Measurements from ENCODE around the gene PDE9A. TPM values are rescaled to one million over a fixed set of nuclear protein-coding genes. Genes with fewer than 3 reads are reported as not detected.

Gene PDE9A
- total RNA-seq, 1 donor from 2014 or later = 27.4 TPM

GRCh38 chr21:42755766-42756579 is 102.6 kb downstream of the PDE9A start:
- no peaks in the 10 kb centered on the region for H3K27me3 Mint-ChIP-seq (ENCODE audit: low read depth)
- TF ChIP-seq, protein P1, sequence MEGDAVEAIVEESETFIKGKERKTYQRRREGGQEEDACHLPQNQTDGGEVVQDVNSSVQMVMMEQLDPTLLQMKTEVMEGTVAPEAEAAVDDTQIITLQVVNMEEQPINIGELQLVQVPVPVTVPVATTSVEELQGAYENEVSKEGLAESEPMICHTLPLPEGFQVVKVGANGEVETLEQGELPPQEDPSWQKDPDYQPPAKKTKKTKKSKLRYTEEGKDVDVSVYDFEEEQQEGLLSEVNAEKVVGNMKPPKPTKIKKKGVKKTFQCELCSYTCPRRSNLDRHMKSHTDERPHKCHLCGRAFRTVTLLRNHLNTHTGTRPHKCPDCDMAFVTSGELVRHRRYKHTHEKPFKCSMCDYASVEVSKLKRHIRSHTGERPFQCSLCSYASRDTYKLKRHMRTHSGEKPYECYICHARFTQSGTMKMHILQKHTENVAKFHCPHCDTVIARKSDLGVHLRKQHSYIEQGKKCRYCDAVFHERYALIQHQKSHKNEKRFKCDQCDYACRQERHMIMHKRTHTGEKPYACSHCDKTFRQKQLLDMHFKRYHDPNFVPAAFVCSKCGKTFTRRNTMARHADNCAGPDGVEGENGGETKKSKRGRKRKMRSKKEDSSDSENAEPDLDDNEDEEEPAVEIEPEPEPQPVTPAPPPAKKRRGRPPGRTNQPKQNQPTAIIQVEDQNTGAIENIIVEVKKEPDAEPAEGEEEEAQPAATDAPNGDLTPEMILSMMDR (IDR thresholded peaks at IDR 0.05; ENCODE audit: unreplicated experiment) = no peak
- no peak for DNase-seq (ENCODE audit: low spot score in 2 of 2, unreplicated experiment in 2 of 2)
- H3K27ac Mint-ChIP-seq = no peak overlapping the region
- H3K9me3 Mint-ChIP-seq = no peaks in the 10 kb centered on the region
- H3K4me1 Mint-ChIP-seq = no peaks in the 10 kb centered on the region
- peaks cover 13% of the 10 kb centered on the region for H3K36me3 Mint-ChIP-seq
- no peak overlapping the region for H3K4me3 Mint-ChIP-seq

GRCh38 chr21:42756580-42757250 is 103.3 kb downstream of the PDE9A start:
- Mint-ChIP-seq H3K27ac (no peak overlapping the region), H3K4me3 (no peak overlapping the region), H3K4me1 (no peaks in the 10 kb centered on the region), H3K27me3 (ENCODE audit: low read depth) (no peaks in the 10 kb centered on the region), H3K36me3 (peaks cover 13% of the 10 kb centered on the region), H3K9me3 (no peaks in the 10 kb centered on the region)
- DNase-seq (ENCODE audit: low spot score in 2 of 2, unreplicated experiment in 2 of 2) = no peak
- TF ChIP-seq, protein P1 (IDR thresholded peaks at IDR 0.05; ENCODE audit: unreplicated experiment) = no peak

DNA sequence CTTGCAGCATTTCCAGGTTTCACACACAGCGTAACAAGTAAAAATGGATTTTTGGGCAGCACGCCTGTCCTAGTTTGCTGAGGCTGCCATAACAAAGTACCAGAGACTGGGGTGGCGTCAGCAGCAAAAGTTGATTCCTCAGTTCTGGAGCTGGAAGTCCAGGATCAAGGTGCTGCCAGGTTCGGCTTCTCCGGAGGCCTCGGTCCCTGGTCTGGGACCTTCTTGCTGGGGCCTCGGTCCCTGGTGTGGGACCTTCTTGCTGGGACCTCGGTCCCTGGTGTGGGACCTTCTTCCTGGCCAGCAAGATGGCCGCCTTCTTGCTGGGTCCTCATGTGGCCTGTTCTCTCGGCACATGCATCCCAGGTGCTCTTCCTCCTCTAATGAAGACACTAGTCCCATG is 104.0 kb downstream of the PDE9A start:
- no peaks in the 10 kb centered on the region for H3K27me3 Mint-ChIP-seq (ENCODE audit: low read depth)
- TF ChIP-seq, protein P1 (IDR thresholded peaks at IDR 0.05; ENCODE audit: unreplicated experiment) = no peak
- no peak for DNase-seq (ENCODE audit: low spot score in 2 of 2, unreplicated experiment in 2 of 2)
- H3K27ac Mint-ChIP-seq = no peak overlapping the region
- H3K4me1 Mint-ChIP-seq = no peaks in the 10 kb centered on the region
- no peak overlapping the region for H3K4me3 Mint-ChIP-seq
- H3K36me3 Mint-ChIP-seq = peaks cover 19% of the 10 kb centered on the region
- no peaks in the 10 kb centered on the region for H3K9me3 Mint-ChIP-seq

GRCh38 chr21:42757826-42758655 is 104.6 kb downstream of the PDE9A start:
- no peak overlapping the region for H3K4me3 Mint-ChIP-seq
- H3K4me1 Mint-ChIP-seq = no peaks in the 10 kb centered on the region
- peaks cover 16% of the 10 kb centered on the region for H3K36me3 Mint-ChIP-seq
- DNase-seq (ENCODE audit: low spot score in 2 of 2, unreplicated experiment in 2 of 2) = no peak
- no peaks in the 10 kb centered on the region for H3K9me3 Mint-ChIP-seq
- TF ChIP-seq, protein P1 (IDR thresholded peaks at IDR 0.05; ENCODE audit: unreplicated experiment) = no peak
- no peaks in the 10 kb centered on the region for H3K27me3 Mint-ChIP-seq (ENCODE audit: low read depth)
- no peak overlapping the region for H3K27ac Mint-ChIP-seq

GRCh38 chr21:42758721-42759593 is 105.5 kb downstream of the PDE9A start:
- TF ChIP-seq, protein P1 (IDR thresholded peaks at IDR 0.05; ENCODE audit: unreplicated experiment) = no peak

More at GRCh38 chr21:42758721-42759593, 105.5 kb downstream of the PDE9A start:
- peaks cover 16% of the 10 kb centered on the region for H3K36me3 Mint-ChIP-seq
- no peaks in the 10 kb centered on the region for H3K4me1 Mint-ChIP-seq
- H3K4me3 Mint-ChIP-seq = no peak overlapping the region
- no peaks in the 10 kb centered on the region for H3K27me3 Mint-ChIP-seq (ENCODE audit: low read depth)
- no peak for DNase-seq (ENCODE audit: low spot score in 2 of 2, unreplicated experiment in 2 of 2)
- no peak overlapping the region for H3K27ac Mint-ChIP-seq
- H3K9me3 Mint-ChIP-seq = no peaks in the 10 kb centered on the region

Data from mesothelial cell of epicardium (in vitro differentiated cells).